ENCODE results near the gene CLEC9A.

The CLEC9A gene

DNA sequence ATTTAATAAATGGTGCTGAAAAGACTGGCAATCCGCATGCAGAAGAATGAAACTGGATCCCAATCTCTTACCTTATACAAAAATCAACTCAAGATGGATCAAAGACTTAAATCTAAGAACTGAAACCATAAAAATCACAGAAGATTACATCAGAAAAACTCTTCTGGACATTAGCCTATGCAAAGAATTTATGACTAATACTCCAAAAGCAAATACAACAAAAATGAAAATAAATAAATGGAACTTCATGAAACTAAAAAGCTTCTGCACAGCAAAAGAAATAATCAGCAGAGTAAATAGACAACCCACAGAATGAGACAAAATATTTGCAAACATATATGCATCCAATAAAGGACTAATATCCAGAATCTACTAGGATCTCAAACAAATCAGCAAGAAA, 82.6 kb downstream of the CLEC9A start:
- no peak for DNase-seq

DNA sequence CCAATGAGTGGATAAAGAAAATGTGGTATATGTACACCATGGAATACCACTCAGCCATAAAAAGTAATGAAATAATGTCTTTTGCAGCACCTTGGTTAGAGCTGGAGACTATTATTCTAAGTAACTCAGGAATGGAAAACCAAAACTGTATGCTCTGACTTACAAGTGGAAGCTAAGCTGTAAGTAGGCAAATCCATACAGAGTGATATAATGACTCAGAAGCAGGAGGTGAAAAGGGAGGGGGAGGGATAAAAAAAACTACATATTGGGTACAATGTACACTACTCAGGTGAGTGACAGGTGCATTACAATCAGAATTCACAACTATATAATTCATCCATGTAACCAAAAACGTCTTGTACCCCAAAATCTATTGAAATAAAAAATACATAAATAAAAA, 83.4 kb downstream of the CLEC9A start:
- DNase-seq: no peak

DNA sequence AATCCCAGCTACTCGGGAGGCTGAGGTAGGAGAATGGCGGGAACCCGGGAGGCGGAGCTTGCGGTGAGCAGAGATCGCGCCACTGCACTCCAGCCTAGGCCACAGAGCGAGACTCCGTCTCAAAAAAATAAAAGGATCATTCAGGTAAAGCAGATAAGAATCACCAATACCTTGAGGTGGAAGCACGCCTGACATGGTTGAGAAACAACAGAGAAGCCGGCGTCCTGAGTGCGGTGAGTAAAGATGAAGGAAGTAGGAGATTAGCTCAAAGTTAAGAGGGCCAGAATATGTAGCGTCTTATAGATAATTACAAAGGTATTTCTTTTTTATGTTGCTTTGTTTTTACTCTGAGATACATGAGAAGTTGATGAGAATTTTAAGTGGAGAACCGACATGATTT, 84.8 kb downstream of the CLEC9A start:
- DNase-seq: no peak

All from inflammatory macrophage treated with lipopolysaccharide for 1 hour (primary cell).